GM12878 (cell line): ENCODE measurements around the gene SCAMP5. TPM values are rescaled to one million over a fixed set of nuclear protein-coding genes. Genes with fewer than 3 reads are reported as not detected.

Experiments
- ATF7 ChIP-seq: fragments of 450-650 bp; IDR thresholded peaks from 2 replicates; pipeline ENCODE4 v1.6.1; 2016; ENCODE audit warnings: low read depth, mild to moderate bottlenecking
- BCL3 ChIP-seq: IDR thresholded peaks from 2 replicates; pipeline ENCODE4 v1.6.1; 2011; ENCODE audit warnings: borderline replicate concordance, low read depth, mild to moderate bottlenecking, moderate library complexity, low read length; ENCODE audit not compliant: insufficient read depth, poor library complexity, severe bottlenecking
- EP300 ChIP-seq, 2 experiments: fragments of 150-350 bp in 1 of 2; IDR thresholded peaks; 2 replicates each; pipeline ENCODE4 v1.6.1; 2011 to 2012; ENCODE audit warnings: low read depth in 2 of 2, low read length in 2 of 2, borderline replicate concordance in 1 of 2, improper control_type of control experiment in 1 of 2, inconsistent platforms in 1 of 2; ENCODE audit not compliant: control insufficient read depth in 1 of 2
- HSF1 ChIP-seq: fragments of 150-350 bp; IDR thresholded peaks from 2 replicates; pipeline ENCODE4 v1.6.1; 2014; ENCODE audit warnings: mild to moderate bottlenecking, low read depth, low read length
- KLF5 ChIP-seq: fragments of 450-650 bp; IDR thresholded peaks from 2 replicates; pipeline ENCODE4 v1.6.1; 2014; ENCODE audit warnings: mild to moderate bottlenecking; ENCODE audit not compliant: partially characterized antibody
- MTA2 ChIP-seq: fragments of 450-650 bp; IDR thresholded peaks from 2 replicates; pipeline ENCODE4 v1.6.1; 2016; ENCODE audit warnings: low read depth, mild to moderate bottlenecking, moderate library complexity
- MTA3 ChIP-seq: IDR thresholded peaks from 2 replicates; pipeline ENCODE4 v1.6.1; 2012; ENCODE audit warnings: low read length, inconsistent platforms, borderline replicate concordance
- MYB ChIP-seq: fragments of 150-350 bp; IDR thresholded peaks from 2 replicates; pipeline ENCODE4 v1.6.1; 2014; ENCODE audit warnings: mild to moderate bottlenecking, low read depth, low read length, borderline replicate concordance
- NBN ChIP-seq: fragments of 450-650 bp; IDR thresholded peaks from 2 replicates; pipeline ENCODE4 v1.6.1; 2016
- NFYB ChIP-seq: IDR thresholded peaks from 2 replicates; pipeline ENCODE4 v1.6.1; 2011; ENCODE audit warnings: low read depth, mild to moderate bottlenecking, low read length, improper control_type of control experiment, moderate library complexity; ENCODE audit not compliant: insufficient read depth
- NR2F1 ChIP-seq: fragments of 450-650 bp; conservative IDR thresholded peaks from 2 replicates; pipeline ENCODE4 v1.6.1; 2017; ENCODE audit warnings: mild to moderate bottlenecking
- PAX5 ChIP-seq: IDR thresholded peaks from 2 replicates; pipeline ENCODE4 v1.6.1; 2011; ENCODE audit warnings: low read depth, low read length, borderline replicate concordance
- RB1 ChIP-seq: fragments of 450-650 bp; formaldehyde crosslinking; IDR thresholded peaks from 2 replicates; pipeline ENCODE4 v1.6.1; 2017; ENCODE audit warnings: mild to moderate bottlenecking, borderline replicate concordance
- RCOR1 ChIP-seq: conservative IDR thresholded peaks from 2 replicates; pipeline ENCODE4 v1.6.1; 2012; ENCODE audit warnings: low read depth, low read length, improper control_type of control experiment
- ZBED1 ChIP-seq: IDR thresholded peaks from 2 replicates; pipeline ENCODE4 v1.6.1; 2016; ENCODE audit warnings: borderline replicate concordance
- ZNF207 ChIP-seq: fragments of 450-650 bp; IDR thresholded peaks from 2 replicates; pipeline ENCODE4 v1.6.1; 2014; ENCODE audit warnings: antibody characterized with exemption, mild to moderate bottlenecking, borderline replicate concordance
- ZNF622 ChIP-seq: fragments of 450-650 bp; IDR thresholded peaks from 2 replicates; pipeline ENCODE4 v1.6.1; 2017; ENCODE audit warnings: mild to moderate bottlenecking, inconsistent platforms
- ZZZ3 ChIP-seq: IDR thresholded peaks from 2 replicates; pipeline ENCODE4 v1.6.1; 2011; ENCODE audit warnings: low read depth; ENCODE audit not compliant: control insufficient read depth, insufficient read length
- polyA plus RNA-seq, 11 experiments: library from polyadenylated mRNA; depleted of rRNA in 4 of 11; unstranded in 6 of 11; stranded (reverse) in 5 of 11; fragments of >200 nt; fragmentation: Nextera tagmentation in 4 of 11; fragmentation: Illumina TruSeq in 1 of 11; extraction: Ambion mirVana in 4 of 11; extraction: Trizol in 1 of 11; gene quantifications; 1 replicate in 1 of 11; 2 replicates in 10 of 11; pipeline versions ENCODE4 v1.2.1 to v1.2.3, GENCODE V29; 2011 to 2016; ENCODE audit warnings: inconsistent platforms in 2 of 11, missing spikeins in 2 of 11, low read depth in 1 of 11
- total RNA-seq, 4 experiments: library from RNA; depleted of rRNA in 3 of 4; stranded (reverse); fragments of >200 nt in 3 of 4; fragmentation: Illumina TruSeq in 1 of 4; extraction: Trizol in 1 of 4; gene quantifications; 2 replicates each; pipeline versions ENCODE4 v1.2.1 to v1.2.3, GENCODE V29; 2013 to 2021
- TF ChIP-seq, protein P1 (sequence below): IDR thresholded peaks from 2 replicates; pipeline ENCODE4 v1.6.1; 2012; ENCODE audit warnings: improper control_type of control experiment, low read depth, low read length; ENCODE audit not compliant: insufficient replicate concordance
- TF ChIP-seq, protein P2 (sequence below): fragments of 450-650 bp; IDR thresholded peaks from 2 replicates; pipeline ENCODE4 v1.6.1; 2017; ENCODE audit warnings: mild to moderate bottlenecking, low read depth, inconsistent platforms; ENCODE audit not compliant: poor library complexity, severe bottlenecking

SCAMP5 gene
- total and polyA plus RNA-seq, 10 of the 15 experiments (the other 5 are each of a cell fraction or from before 2014, with no cell fraction given): 1.6 to 41.6 (median 16.9) TPM

GRCh38 chr15:75029378-75030022, 34.1 kb downstream of the SCAMP5 start (continued):
- peak; percentile 43; the same call in 1 of the 2 replicates for TF ChIP-seq RB1
- no peak for TF ChIP-seq RCOR1
- TF ChIP-seq EP300 (IDR thresholded peaks at IDR 0.05; ENCODE audit: borderline replicate concordance in 1 of 2, control insufficient read depth in 1 of 2, low read depth in 2 of 2, low read length in 2 of 2): no peak
- TF ChIP-seq NR2F1: 0 out of 2 replicates have a peak, but pooled peaks have one; percentile 30
- TF ChIP-seq HSF1: no peak
- no peak for TF ChIP-seq MTA2
- TF ChIP-seq ZBED1: no peak
- no peak for TF ChIP-seq ZNF622
- TF ChIP-seq ZNF207: peak; percentile 51; the same call in 1 of the 2 replicates
- TF ChIP-seq, protein P1, sequence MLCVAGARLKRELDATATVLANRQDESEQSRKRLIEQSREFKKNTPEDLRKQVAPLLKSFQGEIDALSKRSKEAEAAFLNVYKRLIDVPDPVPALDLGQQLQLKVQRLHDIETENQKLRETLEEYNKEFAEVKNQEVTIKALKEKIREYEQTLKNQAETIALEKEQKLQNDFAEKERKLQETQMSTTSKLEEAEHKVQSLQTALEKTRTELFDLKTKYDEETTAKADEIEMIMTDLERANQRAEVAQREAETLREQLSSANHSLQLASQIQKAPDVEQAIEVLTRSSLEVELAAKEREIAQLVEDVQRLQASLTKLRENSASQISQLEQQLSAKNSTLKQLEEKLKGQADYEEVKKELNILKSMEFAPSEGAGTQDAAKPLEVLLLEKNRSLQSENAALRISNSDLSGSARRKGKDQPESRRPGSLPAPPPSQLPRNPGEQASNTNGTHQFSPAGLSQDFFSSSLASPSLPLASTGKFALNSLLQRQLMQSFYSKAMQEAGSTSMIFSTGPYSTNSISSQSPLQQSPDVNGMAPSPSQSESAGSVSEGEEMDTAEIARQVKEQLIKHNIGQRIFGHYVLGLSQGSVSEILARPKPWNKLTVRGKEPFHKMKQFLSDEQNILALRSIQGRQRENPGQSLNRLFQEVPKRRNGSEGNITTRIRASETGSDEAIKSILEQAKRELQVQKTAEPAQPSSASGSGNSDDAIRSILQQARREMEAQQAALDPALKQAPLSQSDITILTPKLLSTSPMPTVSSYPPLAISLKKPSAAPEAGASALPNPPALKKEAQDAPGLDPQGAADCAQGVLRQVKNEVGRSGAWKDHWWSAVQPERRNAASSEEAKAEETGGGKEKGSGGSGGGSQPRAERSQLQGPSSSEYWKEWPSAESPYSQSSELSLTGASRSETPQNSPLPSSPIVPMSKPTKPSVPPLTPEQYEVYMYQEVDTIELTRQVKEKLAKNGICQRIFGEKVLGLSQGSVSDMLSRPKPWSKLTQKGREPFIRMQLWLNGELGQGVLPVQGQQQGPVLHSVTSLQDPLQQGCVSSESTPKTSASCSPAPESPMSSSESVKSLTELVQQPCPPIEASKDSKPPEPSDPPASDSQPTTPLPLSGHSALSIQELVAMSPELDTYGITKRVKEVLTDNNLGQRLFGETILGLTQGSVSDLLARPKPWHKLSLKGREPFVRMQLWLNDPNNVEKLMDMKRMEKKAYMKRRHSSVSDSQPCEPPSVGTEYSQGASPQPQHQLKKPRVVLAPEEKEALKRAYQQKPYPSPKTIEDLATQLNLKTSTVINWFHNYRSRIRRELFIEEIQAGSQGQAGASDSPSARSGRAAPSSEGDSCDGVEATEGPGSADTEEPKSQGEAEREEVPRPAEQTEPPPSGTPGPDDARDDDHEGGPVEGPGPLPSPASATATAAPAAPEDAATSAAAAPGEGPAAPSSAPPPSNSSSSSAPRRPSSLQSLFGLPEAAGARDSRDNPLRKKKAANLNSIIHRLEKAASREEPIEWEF: no peak
- 0 out of 2 replicates have a peak, but pooled peaks have one; percentile 39 for TF ChIP-seq NBN
- TF ChIP-seq BCL3: no peak
- TF ChIP-seq NFYB: no peak
- TF ChIP-seq KLF5: no peak
- TF ChIP-seq ZZZ3: no peak
- TF ChIP-seq ATF7: no peak
- TF ChIP-seq MYB: no peak
- no peak for TF ChIP-seq MTA3
- no peak for TF ChIP-seq PAX5
- TF ChIP-seq, protein P2, sequence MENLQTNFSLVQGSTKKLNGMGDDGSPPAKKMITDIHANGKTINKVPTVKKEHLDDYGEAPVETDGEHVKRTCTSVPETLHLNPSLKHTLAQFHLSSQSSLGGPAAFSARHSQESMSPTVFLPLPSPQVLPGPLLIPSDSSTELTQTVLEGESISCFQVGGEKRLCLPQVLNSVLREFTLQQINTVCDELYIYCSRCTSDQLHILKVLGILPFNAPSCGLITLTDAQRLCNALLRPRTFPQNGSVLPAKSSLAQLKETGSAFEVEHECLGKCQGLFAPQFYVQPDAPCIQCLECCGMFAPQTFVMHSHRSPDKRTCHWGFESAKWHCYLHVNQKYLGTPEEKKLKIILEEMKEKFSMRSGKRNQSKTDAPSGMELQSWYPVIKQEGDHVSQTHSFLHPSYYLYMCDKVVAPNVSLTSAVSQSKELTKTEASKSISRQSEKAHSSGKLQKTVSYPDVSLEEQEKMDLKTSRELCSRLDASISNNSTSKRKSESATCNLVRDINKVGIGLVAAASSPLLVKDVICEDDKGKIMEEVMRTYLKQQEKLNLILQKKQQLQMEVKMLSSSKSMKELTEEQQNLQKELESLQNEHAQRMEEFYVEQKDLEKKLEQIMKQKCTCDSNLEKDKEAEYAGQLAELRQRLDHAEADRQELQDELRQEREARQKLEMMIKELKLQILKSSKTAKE: no peak
